HCT116 (cell line): ENCODE data around the gene ADGRA3. TPM values are rescaled to one million over a fixed set of nuclear protein-coding genes. Genes with fewer than 3 reads are reported as not detected.

ENCODE experiments used
- ATAC-seq: fragments of 200-7000 bp; cut with Tn5 transposase; 2 replicates; pipeline ENCODE4 v1.9.1; 2020; ENCODE audit warnings: mild to moderate bottlenecking, moderate library complexity
- BruUV-seq: library from RNA; stranded (reverse); fragments of 400-500 nt; replicated peaks from 2 replicates; lab custom pipeline; 2021; lab: Mats Ljungman, UMichigan
- CTCF ChIA-PET: fragments of 300-600 bp; sonication (Branson Sonifier 250); formaldehyde crosslinking; loops from one replicate; lab custom pipeline; 2021; ENCODE audit warnings: antibody characterized with exemption; lab: Charles Lee
- POLR2A ChIA-PET: fragments of 300-600, 350-600 bp; sonication (Branson Sonifier 250); formaldehyde crosslinking; loops from one replicate; lab custom pipeline; 2021; ENCODE audit warnings: antibody characterized with exemption; lab: Charles Lee
- RAD21 ChIA-PET, 2 experiments: fragments of 300-600 bp; sonication (Branson Sonifier 250); formaldehyde crosslinking; loops; one replicate each; lab custom pipeline; 2023; ENCODE audit warnings: low total read pairs in 2 of 2; ENCODE audit not compliant: uncharacterized antibody in 2 of 2, unreplicated experiment in 2 of 2, low non-redundant PET in 1 of 2; lab: Charles Lee
- DNase-seq: peaks from one replicate; pipeline ENCODE4 v3.0.0-alpha.2; 2010; ENCODE audit warnings: low read depth, low spot score
- H2AFZ ChIP-seq: fragments of 200-600 bp; shearing (Covaris generic), sonication (generic); 2 replicates; pipeline ENCODE4 v1.6.1; 2017; ENCODE audit warnings: low read depth, mixed run types, mixed read lengths, antibody characterized with exemption, low read length; ENCODE audit not compliant: poor library complexity, severe bottlenecking
- H3K27ac ChIP-seq: 2 replicates; pipeline ENCODE4 v1.5.1; 2012; ENCODE audit warnings: low read depth, low read length
- H3K27me3 ChIP-seq: fragments of 200-600 bp; sonication (generic); 2 replicates; pipeline ENCODE4 v1.6.1; 2016; ENCODE audit warnings: mixed run types, low read length, mixed read lengths; ENCODE audit not compliant: insufficient read depth
- H3K36me3 ChIP-seq, 2 experiments: fragments of 200-500 bp in 1 of 2; fragments of 200-600 bp in 1 of 2; sonication (Bioruptor generic) in 1 of 2; sonication (generic) in 1 of 2; 2 replicates each; pipeline versions ENCODE4 v1.5.1 to v1.6.1; 2014 to 2016; ENCODE audit warnings: low read length in 2 of 2, inconsistent platforms in 1 of 2, mixed read lengths in 1 of 2, mixed run types in 1 of 2; ENCODE audit not compliant: insufficient read depth in 2 of 2, control insufficient read depth in 1 of 2
- H3K4me1 ChIP-seq, 2 experiments: fragments of 200-600 bp in 1 of 2; sonication (generic) in 1 of 2; 2 replicates each; pipeline versions ENCODE4 v1.5.1 to v1.6.1; 2012 to 2017; ENCODE audit warnings: low read length in 2 of 2, inconsistent platforms in 1 of 2, mild to moderate bottlenecking in 1 of 2, mixed read lengths in 1 of 2, mixed run types in 1 of 2, moderate library complexity in 1 of 2; ENCODE audit not compliant: insufficient read depth in 2 of 2, control insufficient read depth in 1 of 2
- H3K4me2 ChIP-seq: fragments of 200-600 bp; sonication (generic); 2 replicates; pipeline ENCODE4 v1.6.1; 2017; ENCODE audit warnings: mixed run types, low read length, mixed read lengths
- H3K4me3 ChIP-seq, 2 experiments: fragments of 200-600 bp in 1 of 2; sonication (generic) in 1 of 2; replicated peaks in 1 of 2; 2 replicates each; pipeline ENCODE4 v1.5.1; 2011 to 2016; ENCODE audit warnings: low read length in 2 of 2, control low read depth in 1 of 2, low read depth in 1 of 2, mild to moderate bottlenecking in 1 of 2, mixed read lengths in 1 of 2, mixed run types in 1 of 2
- H3K79me2 ChIP-seq: fragments of 200-600 bp; sonication (generic); 2 replicates; pipeline ENCODE4 v1.6.1; 2017; ENCODE audit warnings: mild to moderate bottlenecking, mixed run types, low read length, moderate library complexity, mixed read lengths; ENCODE audit not compliant: insufficient read depth
- H3K9ac ChIP-seq: fragments of 200-600 bp; sonication (generic); 2 replicates; pipeline ENCODE4 v1.6.1; 2016; ENCODE audit warnings: low read length, mixed read lengths
- H3K9me2 ChIP-seq: fragments of 200-600 bp; sonication (generic), shearing (Covaris generic); 2 replicates; pipeline ENCODE4 v1.6.1; 2017; ENCODE audit warnings: mixed run types, mild to moderate bottlenecking, moderate library complexity; ENCODE audit not compliant: insufficient read depth
- H3K9me3 ChIP-seq, 2 experiments: fragments of 200-500 bp in 1 of 2; fragments of 200-600 bp in 1 of 2; sonication (Bioruptor generic) in 1 of 2; sonication (generic) in 1 of 2; 2 replicates each; pipeline ENCODE4 v1.6.1; 2014 to 2017; ENCODE audit warnings: low read length in 2 of 2, mixed read lengths in 2 of 2, inconsistent platforms in 1 of 2, low read depth in 1 of 2, mild to moderate bottlenecking in 1 of 2, mixed run types in 1 of 2, moderate library complexity in 1 of 2; ENCODE audit not compliant: control insufficient read depth in 1 of 2, insufficient read depth in 1 of 2
- H4K20me1 ChIP-seq: fragments of 200-600 bp; sonication (generic), shearing (Covaris generic); 2 replicates; pipeline ENCODE4 v1.6.1; 2017; ENCODE audit warnings: mixed run types, mild to moderate bottlenecking, moderate library complexity; ENCODE audit not compliant: insufficient read depth
- CBX3 ChIP-seq: IDR thresholded peaks from 2 replicates; pipeline ENCODE4 v1.6.1; 2012; ENCODE audit warnings: low read depth
- CTCF ChIP-seq, 3 experiments: fragments of 200-600 bp in 1 of 3; sonication (generic) in 1 of 3; IDR thresholded peaks in 2 of 3; conservative IDR thresholded peaks in 1 of 3; 2 replicates each; pipeline ENCODE4 v1.5.1; 2012 to 2017; ENCODE audit warnings: low read depth in 2 of 3, low read length in 2 of 3, antibody characterized with exemption in 1 of 3, borderline replicate concordance in 1 of 3, control low read depth in 1 of 3, mild to moderate bottlenecking in 1 of 3, mixed read lengths in 1 of 3, mixed run types in 1 of 3, moderate library complexity in 1 of 3; ENCODE audit not compliant: insufficient read depth in 1 of 3
- ELF1 ChIP-seq: IDR thresholded peaks from 2 replicates; pipeline ENCODE4 v1.6.1; 2012; ENCODE audit warnings: low read depth, borderline replicate concordance
- EZH2 ChIP-seq: fragments of 200-600 bp; sonication (generic); IDR thresholded peaks from 2 replicates; pipeline ENCODE4 v1.6.1; 2017; ENCODE audit warnings: antibody characterized with exemption, mixed run types
- EZH2phosphoT487 ChIP-seq: fragments of 200-600 bp; IDR thresholded peaks from 2 replicates; pipeline ENCODE4 v1.6.1; 2018; ENCODE audit warnings: antibody characterized with exemption, borderline replicate concordance
- FOSL1 ChIP-seq: IDR thresholded peaks from 2 replicates; pipeline ENCODE4 v1.6.1; 2012; ENCODE audit warnings: low read depth
- RAD21 ChIP-seq: IDR thresholded peaks from 2 replicates; pipeline ENCODE4 v1.6.1; 2012; ENCODE audit warnings: low read depth, mild to moderate bottlenecking
- SRF ChIP-seq: IDR thresholded peaks from 2 replicates; pipeline ENCODE4 v1.6.1; 2012; ENCODE audit warnings: low read depth
- YY1 ChIP-seq: IDR thresholded peaks from 2 replicates; pipeline ENCODE4 v1.6.1; 2011; ENCODE audit warnings: low read length, low read depth, moderate library complexity, mild to moderate bottlenecking; ENCODE audit not compliant: insufficient replicate concordance; ENCODE audit errors: extremely low read depth
- ZBTB33 ChIP-seq: IDR thresholded peaks from 2 replicates; pipeline ENCODE4 v1.6.1; 2011; ENCODE audit warnings: mild to moderate bottlenecking, low read length, moderate library complexity; ENCODE audit not compliant: insufficient replicate concordance; ENCODE audit errors: extremely low read depth
- intact Hi-C: fragments of 100-400 bp; cut with micrococcal nuclease; formaldehyde crosslinking; loops from 2 replicates; pipeline ENCODE4 v1.10.0; 2022
- total RNA-seq: library from RNA; stranded (reverse); gene quantifications from one replicate; pipeline ENCODE4 v1.2.1, GENCODE V29; 2021; ENCODE audit not compliant: unreplicated experiment

ADGRA3 gene
- total RNA-seq, 1 experiment from 2014 or later = 43.0 TPM

- no peak for TF ChIP-seq ZBTB33
- TF ChIP-seq EZH2phosphoT487 = no peak
- no peak for TF ChIP-seq CTCF (IDR thresholded peaks at IDR 0.05 in 2 of 3, conservative IDR thresholded peaks at IDR 0.05 in 1 of 3; ENCODE audit: borderline replicate concordance in 1 of 3, insufficient read depth in 1 of 3, low read depth in 2 of 3, low read length in 2 of 3)
- TF ChIP-seq SRF = no peak
- TF ChIP-seq, all 23 proteins: peak for 0
Measured at GRCh38 chr4:22430626-22431025, 85.2 kb downstream of the ADGRA3 start (continued).

- no TSS peak for BruUV-seq
- Histone ChIP-seq H3K36me3 (0 out of 4 replicates have a peak, but pooled peaks cover 0 to 5% of the 10 kb centered on the region in 2 experiments), H3K4me3 (no peak overlapping the region)
- no peak for ATAC-seq
- intact Hi-C loops = no loop called here
- TF ChIP-seq EZH2 (no peak), RAD21 (no peak), YY1 (no peak), CTCF (IDR thresholded peaks at IDR 0.05 in 2 of 3, conservative IDR thresholded peaks at IDR 0.05 in 1 of 3; ENCODE audit: borderline replicate concordance in 1 of 3, insufficient read depth in 1 of 3, low read depth in 2 of 3, low read length in 2 of 3) (no peak), ZBTB33 (no peak), ELF1 (no peak), EZH2phosphoT487 (no peak), FOSL1 (no peak), CBX3 (no peak)
- TF ChIP-seq, all 23 proteins: peak for 0
- RAD21 ChIA-PET = no interaction called here
- no peaks in the 10 kb centered on the region for H3K79me2 ChIP-seq
- no peak for DNase-seq
- no peak overlapping the region for H3K27ac ChIP-seq
- H3K4me2 ChIP-seq = no peak overlapping the region
- no peaks in the 10 kb centered on the region for H3K27me3 ChIP-seq
- no peak overlapping the region for H3K9ac ChIP-seq
- no peaks in the 10 kb centered on the region for H3K9me2 ChIP-seq
- POLR2A ChIA-PET = no interaction called here
- H4K20me1 ChIP-seq = 0 out of 2 replicates have a peak, but pooled peaks cover 2% of the 10 kb centered on the region
- H2AFZ ChIP-seq = no peak overlapping the region
- no peaks in the 10 kb centered on the region for H3K4me1 ChIP-seq
- H3K9me3 ChIP-seq = no peaks in the 10 kb centered on the region
- CTCF ChIA-PET = no interaction called here
Measured at GRCh38 chr4:22428441-22428840, 87.4 kb downstream of the ADGRA3 start.
